Thyroid gland (tissue), 4 donors: ENCODE data around the gene DENND2D.

ENCODE experiments used
- CTCF ChIP-seq, 6 experiments: fragments of 200-600 bp in 3 of 6; fragments of 450-650 bp in 3 of 6; sonication (generic) in 3 of 6; IDR thresholded peaks; one replicate each; pipeline ENCODE4 v1.5.1; 2016 to 2019; ENCODE audit warnings: antibody characterized with exemption in 6 of 6, mild to moderate bottlenecking in 2 of 6, inconsistent platforms in 1 of 6, moderate library complexity in 1 of 6
- POLR2A ChIP-seq, 2 donors: fragments of 450-650 bp; IDR thresholded peaks; one replicate each; pipeline ENCODE4 v1.6.1; 2017; ENCODE audit warnings: antibody characterized with exemption in 2 of 2, mild to moderate bottlenecking in 2 of 2, moderate library complexity in 1 of 2

GRCh38 chr1:111214884-111215283 lies 14.4 kb upstream of the DENND2D start:
- TF ChIP-seq CTCF (IDR thresholded peaks at IDR 0.05) = no peak
- TF ChIP-seq POLR2A (IDR thresholded peaks at IDR 0.05) = no peak
